Hepatocyte (in vitro differentiated cells): Measurements from ENCODE around the gene SLC51A. TPM values are rescaled to one million over a fixed set of nuclear protein-coding genes. Genes with fewer than 3 reads are reported as not detected.
"Not testable (repeated sequence)": the region's sequence is repeated elsewhere in the genome, so short reads cannot be mapped to it uniquely, and the experiment has no call there.

Experiments used
- DNase-seq: peaks from one replicate; pipeline ENCODE4 v3.0.0-alpha.2; 2016; ENCODE audit warnings: low spot score
- H2AFZ ChIP-seq: fragments of 200-600 bp; sonication (generic); 2 replicates; pipeline ENCODE4 v1.6.0; 2016; ENCODE audit warnings: antibody characterized with exemption, mild to moderate bottlenecking
- H3K27ac ChIP-seq: fragments of 200-600 bp; sonication (generic); 2 replicates; pipeline ENCODE4 v1.5.1; 2016; ENCODE audit warnings: mild to moderate bottlenecking
- H3K27me3 ChIP-seq: fragments of 200-600 bp; sonication (generic); 2 replicates; pipeline ENCODE4 v1.6.1; 2016
- H3K36me3 ChIP-seq: fragments of 200-600 bp; sonication (generic); replicated peaks from 2 replicates; pipeline ENCODE4 v1.5.1; 2016; ENCODE audit warnings: low read depth; ENCODE audit not compliant: insufficient read depth
- H3K4me1 ChIP-seq: fragments of 200-600 bp; sonication (generic); 2 replicates; pipeline ENCODE4 v1.5.1; 2016; ENCODE audit warnings: mild to moderate bottlenecking, moderate library complexity; ENCODE audit not compliant: insufficient read depth
- H3K4me2 ChIP-seq: fragments of 200-600 bp; sonication (generic); 2 replicates; pipeline ENCODE4 v1.6.0; 2016
- H3K4me3 ChIP-seq: fragments of 200-600 bp; sonication (generic); 2 replicates; pipeline ENCODE4 v1.5.1; 2016; ENCODE audit warnings: mild to moderate bottlenecking
- H3K79me2 ChIP-seq: fragments of 200-600 bp; sonication (generic); 2 replicates; pipeline ENCODE4 v1.6.0; 2017; ENCODE audit warnings: mild to moderate bottlenecking
- H3K9me2 ChIP-seq: fragments of 200-600 bp; sonication (generic); replicated peaks from 2 replicates; pipeline ENCODE4 v1.6.0; 2017; ENCODE audit warnings: mild to moderate bottlenecking; ENCODE audit not compliant: insufficient read depth
- H3K9me3 ChIP-seq: fragments of 200-600 bp; sonication (generic); 2 replicates; pipeline ENCODE4 v1.5.1; 2016; ENCODE audit warnings: low read depth, mild to moderate bottlenecking
- H4K20me1 ChIP-seq: fragments of 200-600 bp; sonication (generic); 2 replicates; pipeline ENCODE4 v1.6.0; 2016; ENCODE audit warnings: mild to moderate bottlenecking; ENCODE audit not compliant: insufficient read depth, poor library complexity, severe bottlenecking
- CTCF ChIP-seq: fragments of 200-600 bp; sonication (generic); IDR thresholded peaks from 2 replicates; pipeline ENCODE4 v1.5.1; 2016; ENCODE audit warnings: antibody characterized with exemption, mild to moderate bottlenecking; ENCODE audit not compliant: poor library complexity
- EZH2 ChIP-seq: fragments of 200-600 bp; sonication (generic); IDR thresholded peaks from 2 replicates; pipeline ENCODE4 v1.6.1; 2016; ENCODE audit warnings: antibody characterized with exemption, mild to moderate bottlenecking, borderline replicate concordance
- EZH2phosphoT487 ChIP-seq: fragments of 200-600 bp; sonication (generic); IDR thresholded peaks from one replicate; pipeline ENCODE4 v1.6.1; 2018; ENCODE audit warnings: antibody characterized with exemption, mild to moderate bottlenecking, low read depth, moderate library complexity; ENCODE audit not compliant: unreplicated experiment, severe bottlenecking
- WGBS: methylation state at CpG from one replicate; pipeline ENCODE4 v1.1.6; 2016; ENCODE audit warnings: low lambda C conversion rate; ENCODE audit errors: missing lambda C conversion rate; 5-methylcytosine and 5-hydroxymethylcytosine counted together
- polyA plus RNA-seq: library from polyadenylated mRNA; unstranded; fragments of >200 nt; fragmentation: Nextera tagmentation; extraction: Ambion mirVana; gene quantifications from 2 replicates; pipeline ENCODE4 v1.2.1, GENCODE V29; 2016
- total RNA-seq: library from RNA; depleted of rRNA; stranded (reverse); fragments of >200 nt; gene quantifications from 2 replicates; pipeline ENCODE4 v1.2.3, GENCODE V29; 2014

SLC51A gene
- total and polyA plus RNA-seq, 2 experiments from 2014 or later, result 3.9 to 15.8 TPM

DNA sequence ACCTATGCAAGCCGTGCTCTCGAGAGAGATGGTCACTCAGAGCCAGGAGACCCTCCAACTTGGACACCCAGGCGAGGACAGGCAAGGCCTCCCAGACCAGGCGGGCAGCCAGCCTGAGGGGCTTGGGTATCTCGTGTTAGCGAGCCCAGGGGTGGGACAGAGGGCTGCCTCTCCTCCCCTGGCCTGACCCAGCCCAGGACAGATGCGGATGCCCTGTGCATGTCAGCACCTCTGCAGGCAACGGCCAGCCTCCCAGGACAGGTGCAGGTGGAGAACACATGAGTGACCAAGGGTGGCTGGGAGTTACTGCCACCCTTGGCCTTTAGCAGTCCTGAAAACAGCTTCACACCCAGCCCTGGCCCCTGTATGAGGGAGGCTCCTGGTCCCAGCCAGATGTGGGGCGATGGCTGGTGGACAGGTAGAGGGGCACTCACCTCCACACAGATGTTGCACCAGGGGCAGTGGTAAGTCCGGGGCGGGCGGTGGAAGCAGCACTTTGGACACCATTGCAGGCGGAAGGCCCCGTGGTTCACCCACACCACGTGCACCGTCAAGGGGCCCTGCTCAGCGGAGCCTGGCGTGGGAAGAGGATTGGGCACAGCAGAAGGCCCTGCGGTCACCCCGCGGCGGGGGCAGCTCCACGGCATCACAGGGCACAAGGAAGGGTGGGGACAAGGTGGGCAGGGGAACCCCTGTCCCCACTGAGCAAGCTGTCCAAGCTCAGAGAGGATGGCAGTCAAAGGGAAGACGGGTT is 7.2 kb upstream of the SLC51A start:
- no peaks in the 10 kb centered on the region for H3K27me3 ChIP-seq
- H3K4me1 ChIP-seq, result no peaks in the 10 kb centered on the region
- H2AFZ ChIP-seq, result no peak overlapping the region
- H3K4me3 ChIP-seq, result no peak overlapping the region
- 94% methylated on average over 24 of the region's 24 CpGs for WGBS
- H3K9me2 ChIP-seq, result no peaks in the 10 kb centered on the region
- no peaks in the 10 kb centered on the region for H3K36me3 ChIP-seq
- no peak overlapping the region for H3K4me2 ChIP-seq
- no peaks in the 10 kb centered on the region for H3K79me2 ChIP-seq
- TF ChIP-seq EZH2 (no peak), EZH2phosphoT487 (no peak), CTCF (no peak)
- no peak overlapping the region for H3K27ac ChIP-seq
- H4K20me1 ChIP-seq, result no peaks in the 10 kb centered on the region
- H3K9me3 ChIP-seq, result no peaks in the 10 kb centered on the region
- no peak for DNase-seq

GRCh38 chr3:196209944-196210672 is 6.2 kb upstream of the SLC51A start:
- H2AFZ ChIP-seq, H3K27ac ChIP-seq, H3K9me2 ChIP-seq, H3K9me3 ChIP-seq, H3K36me3 ChIP-seq, H3K27me3 ChIP-seq, H3K4me2 ChIP-seq, DNase-seq, H4K20me1 ChIP-seq, H3K79me2 ChIP-seq, H3K4me1 ChIP-seq, H3K4me3 ChIP-seq: not testable (repeated sequence)
- 92% methylated on average over 11 of the region's 11 CpGs for WGBS

DNA sequence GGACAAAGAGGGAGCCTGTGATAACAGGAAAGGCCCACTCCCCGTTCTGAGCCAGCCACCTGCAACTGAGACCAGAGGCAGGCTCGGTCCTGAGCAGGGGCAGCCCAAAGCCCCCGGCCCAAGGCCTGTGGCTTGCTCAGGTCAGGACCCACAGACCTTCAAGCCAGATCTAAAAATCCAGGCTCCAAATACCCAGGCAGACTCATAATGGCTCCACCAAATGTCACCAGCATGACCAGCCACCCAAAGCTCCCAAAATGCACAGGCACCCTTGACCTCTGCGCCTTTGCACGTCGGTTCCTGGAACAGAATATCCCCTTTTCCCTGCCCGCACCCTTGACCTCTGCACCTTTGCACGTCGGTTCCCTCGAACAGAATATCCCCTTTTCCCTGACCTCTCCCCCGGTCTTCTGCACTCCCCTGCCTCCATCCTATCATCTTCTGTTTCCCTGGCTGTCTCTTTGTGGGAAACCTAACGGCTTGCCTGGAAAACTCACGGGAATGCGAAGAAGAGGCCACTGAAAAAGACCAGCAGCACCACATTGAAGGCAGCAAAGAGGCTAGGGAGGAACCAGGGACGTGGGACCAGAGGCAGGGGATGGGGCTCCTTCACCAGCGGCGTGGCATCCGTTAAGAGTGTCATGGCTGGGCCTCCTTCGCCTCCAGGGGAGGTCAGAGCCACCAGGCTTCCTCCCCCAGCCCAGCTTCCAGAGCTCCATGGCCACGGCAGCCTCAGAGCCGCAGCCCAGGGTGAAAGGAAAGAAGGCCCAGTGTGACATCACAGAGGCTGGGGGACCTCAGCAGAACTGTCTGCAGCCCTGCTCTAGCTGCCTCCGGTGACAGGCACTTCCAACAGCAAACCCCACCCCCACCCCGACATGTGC is 5.4 kb upstream of the SLC51A start, which contains the start of gene ZDHHC19:
TSS of gene ZDHHC19 (minus strand) at position 728 of the 884 bp plus-strand sequence. CDS start at position 643, 85 bp downstream.
- no peak for DNase-seq
- H3K79me2 ChIP-seq, result no peaks in the 10 kb centered on the region

More for the DNA sequence above, 5.4 kb upstream of the SLC51A start, which contains the start of gene ZDHHC19:
- Histone ChIP-seq H3K36me3 (no peaks in the 10 kb centered on the region), H4K20me1 (no peaks in the 10 kb centered on the region), H3K9me2 (no peaks in the 10 kb centered on the region), H3K4me1 (peaks cover 16% of the 10 kb centered on the region), H3K4me2 (no peak within 1 kb of the TSS), H2AFZ (no peak within 1 kb of the TSS), H3K9me3 (no peaks in the 10 kb centered on the region), H3K27ac (no peak within 1 kb of the TSS), H3K27me3 (no peaks in the 10 kb centered on the region), H3K4me3 (no peak within 1 kb of the TSS)
- 76% methylated on average over 23 of the region's 23 CpGs for WGBS
- TF ChIP-seq EZH2phosphoT487, result no peak
- TF ChIP-seq EZH2, result no peak
- no peak for TF ChIP-seq CTCF
